Esophagus squamous epithelium (tissue), 5 donors: Measurements from ENCODE around the gene BMPR1B. TPM values are rescaled to one million over a fixed set of nuclear protein-coding genes. Genes with fewer than 3 reads are reported as not detected.

Experiments
- DNase-seq: peaks from one replicate; lab custom pipeline; 2025; lab: John Stamatoyannopoulos, UW
- H3K27ac ChIP-seq, 4 donors: fragments of 200-600 bp; sonication (generic); one replicate each; pipeline ENCODE4 v1.5.1; 2016 to 2019; ENCODE audit warnings: mild to moderate bottlenecking in 1 of 4
- H3K27me3 ChIP-seq, 4 donors: fragments of 200-600 bp; sonication (generic); 1 replicate in 3 of 4; 2 replicates in 1 of 4; pipeline versions ENCODE4 v1.5.1 to v1.6.0; 2017 to 2021; ENCODE audit warnings: antibody characterized with exemption in 1 of 4
- H3K36me3 ChIP-seq, 3 donors: fragments of 200-600 bp; sonication (generic); one replicate each; pipeline ENCODE4 v1.5.1; 2016 to 2019
- H3K4me1 ChIP-seq, 3 donors: fragments of 200-600 bp; sonication (generic); one replicate each; pipeline ENCODE4 v1.5.1; 2017 to 2019
- H3K4me3 ChIP-seq, 4 donors: fragments of 200-600 bp; sonication (generic); 1 replicate in 3 of 4; 2 replicates in 1 of 4; pipeline ENCODE4 v1.5.1; 2016 to 2019; ENCODE audit warnings: mild to moderate bottlenecking in 2 of 4, moderate library complexity in 1 of 4
- H3K9me3 ChIP-seq, 3 donors: fragments of 200-600 bp; sonication (generic); one replicate each; pipeline ENCODE4 v1.5.1; 2016 to 2019
- POLR2A ChIP-seq, 4 donors: fragments of 450-650 bp; IDR thresholded peaks; one replicate each; pipeline ENCODE4 v1.6.1; 2017; ENCODE audit warnings: antibody characterized with exemption in 4 of 4, mild to moderate bottlenecking in 4 of 4, moderate library complexity in 3 of 4
- WGBS, 2 donors: methylation state at CpG; one replicate each; pipeline ENCODE4 v1.1.5; 2018; 5-methylcytosine and 5-hydroxymethylcytosine counted together
- intact Hi-C: fragments of 100-400 bp; cut with DNase I; formaldehyde crosslinking; loops from one replicate; pipeline ENCODE4 v1.15.0; 2022
- total RNA-seq, 4 donors: library from RNA; depleted of rRNA; stranded (reverse); fragments of >200 nt; gene quantifications; one replicate each; pipeline ENCODE4 v1.1.0, GENCODE V29; 2016
- TF ChIP-seq, protein P1 (sequence below), 6 experiments: fragments of 450-650 bp in 4 of 6; fragments of 200-600 bp in 2 of 6; sonication (generic) in 2 of 6; IDR thresholded peaks; one replicate each; pipeline ENCODE4 v1.5.1; 2016 to 2019; ENCODE audit warnings: antibody characterized with exemption in 6 of 6, mild to moderate bottlenecking in 4 of 6, moderate library complexity in 4 of 6
- donor health status: DM: yes; HTN: yes; CAD: no.

Gene BMPR1B
- total RNA-seq, 4 donors from 2014 or later: 0.09 to 0.66 (median 0.38) TPM; not detected in 1

DNA sequence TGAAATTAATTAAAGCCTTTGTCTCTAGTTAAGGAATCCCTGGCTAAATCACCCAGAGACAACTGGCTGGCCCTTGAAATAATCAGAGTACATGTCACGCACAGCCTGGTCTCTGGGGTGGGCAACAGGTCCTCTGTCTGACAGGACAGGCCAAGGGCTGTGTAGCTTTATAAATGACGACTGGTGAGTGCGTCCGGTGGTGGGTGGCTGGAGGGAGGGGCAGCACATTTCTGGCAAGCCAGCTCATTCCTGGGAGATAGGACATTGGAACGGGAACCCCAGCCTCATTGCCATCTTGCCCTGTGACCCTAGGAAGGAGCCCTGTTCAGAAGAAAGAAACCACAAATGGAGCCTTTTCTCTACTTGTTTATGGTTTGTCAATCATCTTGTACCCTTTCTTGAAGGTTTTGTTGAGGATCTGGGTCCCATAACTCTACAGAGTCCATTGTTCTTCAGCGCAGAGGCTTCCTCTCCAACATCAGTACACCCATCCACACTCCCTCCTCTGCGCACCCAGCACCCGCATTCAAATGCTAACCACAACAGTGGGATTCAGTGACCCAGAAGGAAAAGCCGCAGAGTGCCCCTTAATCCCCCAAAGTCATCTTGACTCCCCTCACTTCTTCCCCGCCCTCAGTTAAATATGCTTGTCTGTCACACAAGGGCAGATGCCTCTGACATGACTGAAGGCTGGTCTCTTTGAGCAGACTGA lies 422.9 kb downstream of the BMPR1B start:
- H3K4me1 ChIP-seq: no peaks in the 10 kb centered on the region
- 75 to 78% methylated on average over 8 to 9 of the region's 10 CpGs for WGBS, 2 donors
- intact Hi-C loops: no loop called here
- no peaks in the 10 kb centered on the region for H3K9me3 ChIP-seq
- H3K27me3 ChIP-seq: peaks cover 0 to 10% (median 0%) of the 10 kb centered on the region in 4 donors
- DNase-seq: no peak
- no peak overlapping the region for H3K4me3 ChIP-seq
- H3K27ac ChIP-seq: no peak overlapping the region
- no peak for TF ChIP-seq POLR2A (IDR thresholded peaks at IDR 0.05)
- TF ChIP-seq, protein P1, sequence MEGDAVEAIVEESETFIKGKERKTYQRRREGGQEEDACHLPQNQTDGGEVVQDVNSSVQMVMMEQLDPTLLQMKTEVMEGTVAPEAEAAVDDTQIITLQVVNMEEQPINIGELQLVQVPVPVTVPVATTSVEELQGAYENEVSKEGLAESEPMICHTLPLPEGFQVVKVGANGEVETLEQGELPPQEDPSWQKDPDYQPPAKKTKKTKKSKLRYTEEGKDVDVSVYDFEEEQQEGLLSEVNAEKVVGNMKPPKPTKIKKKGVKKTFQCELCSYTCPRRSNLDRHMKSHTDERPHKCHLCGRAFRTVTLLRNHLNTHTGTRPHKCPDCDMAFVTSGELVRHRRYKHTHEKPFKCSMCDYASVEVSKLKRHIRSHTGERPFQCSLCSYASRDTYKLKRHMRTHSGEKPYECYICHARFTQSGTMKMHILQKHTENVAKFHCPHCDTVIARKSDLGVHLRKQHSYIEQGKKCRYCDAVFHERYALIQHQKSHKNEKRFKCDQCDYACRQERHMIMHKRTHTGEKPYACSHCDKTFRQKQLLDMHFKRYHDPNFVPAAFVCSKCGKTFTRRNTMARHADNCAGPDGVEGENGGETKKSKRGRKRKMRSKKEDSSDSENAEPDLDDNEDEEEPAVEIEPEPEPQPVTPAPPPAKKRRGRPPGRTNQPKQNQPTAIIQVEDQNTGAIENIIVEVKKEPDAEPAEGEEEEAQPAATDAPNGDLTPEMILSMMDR (IDR thresholded peaks at IDR 0.05): no peak
- no peaks in the 10 kb centered on the region for H3K36me3 ChIP-seq

DNA sequence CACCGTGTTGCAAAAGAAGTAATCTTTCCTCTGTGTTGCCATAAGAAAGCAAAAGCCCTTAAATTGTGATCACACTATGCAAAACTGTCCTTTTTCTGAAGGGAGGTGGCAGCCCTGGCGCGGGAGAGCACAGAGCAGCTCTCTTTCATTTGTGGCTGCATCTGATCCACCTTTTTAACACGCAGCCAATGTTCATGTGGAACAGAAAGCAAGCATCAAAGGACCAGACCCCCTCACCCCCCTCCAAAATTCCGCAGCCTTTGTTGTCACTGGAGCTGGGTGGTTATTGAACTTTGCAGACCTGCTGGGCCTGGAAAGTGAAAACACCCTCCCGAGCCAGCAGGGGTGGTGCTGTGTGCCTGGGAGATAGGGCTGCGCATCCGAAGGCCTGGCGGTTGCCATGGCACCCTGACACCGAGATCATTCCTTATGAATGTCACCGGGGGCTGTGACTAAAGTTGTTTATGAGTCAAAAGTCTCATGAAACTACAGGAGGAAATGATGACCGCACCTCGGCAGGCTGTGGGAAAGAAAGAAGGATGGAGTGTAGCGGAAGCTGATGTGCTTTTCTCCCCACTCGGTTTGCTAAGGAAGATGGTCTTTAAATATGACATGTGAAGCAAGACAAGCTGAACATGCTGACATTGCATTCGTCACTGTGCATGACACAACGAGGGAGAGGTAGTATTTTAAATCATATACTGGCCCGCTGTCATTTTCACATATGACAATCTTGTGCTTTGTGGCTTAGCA lies 423.7 kb downstream of the BMPR1B start:
- Histone ChIP-seq H3K36me3 (no peaks in the 10 kb centered on the region), H3K4me3 (no peak overlapping the region), H3K27me3 (peaks cover 0 to 10% (median 0%) of the 10 kb centered on the region in 4 donors), H3K9me3 (no peaks in the 10 kb centered on the region), H3K27ac (no peak overlapping the region), H3K4me1 (no peaks in the 10 kb centered on the region)
- TF ChIP-seq POLR2A (IDR thresholded peaks at IDR 0.05): no peak
- TF ChIP-seq, protein P1 (IDR thresholded peaks at IDR 0.05): no peak
- WGBS, 2 donors: 51 to 68% methylated on average over 10 to 14 of the region's 18 CpGs
- intact Hi-C loops: no loop called here
- no peak for DNase-seq

DNA sequence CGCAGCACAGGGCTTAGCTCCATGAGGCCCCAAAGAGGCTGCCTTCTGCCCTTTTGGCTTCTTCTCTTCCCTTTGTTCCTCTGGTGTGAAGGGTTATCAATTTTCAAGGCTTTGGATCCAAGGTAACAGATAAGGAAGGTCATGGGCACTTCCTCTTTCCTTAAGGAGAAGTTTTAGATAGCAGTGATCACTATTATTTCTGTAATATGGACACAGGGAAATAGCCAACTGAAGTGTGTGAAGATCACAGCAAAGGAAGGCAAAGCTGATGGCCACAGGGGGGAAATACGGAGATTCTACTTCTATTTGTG lies 424.2 kb downstream of the BMPR1B start:
- 41 to 50% methylated on average over 2 of the region's 2 CpGs for whole genome bisulfite sequencing, 2 donors
- Histone ChIP-seq H3K9me3 (no peaks in the 10 kb centered on the region), H3K27me3 (peaks cover 0 to 10% (median 0%) of the 10 kb centered on the region in 4 donors), H3K4me1 (no peaks in the 10 kb centered on the region), H3K36me3 (no peaks in the 10 kb centered on the region), H3K4me3 (no peak overlapping the region), H3K27ac (no peak overlapping the region)
- DNase-seq: no peak
- intact Hi-C loops: no loop called here
- TF ChIP-seq POLR2A (IDR thresholded peaks at IDR 0.05): no peak
- TF ChIP-seq, protein P1 (IDR thresholded peaks at IDR 0.05): no peak

DNA sequence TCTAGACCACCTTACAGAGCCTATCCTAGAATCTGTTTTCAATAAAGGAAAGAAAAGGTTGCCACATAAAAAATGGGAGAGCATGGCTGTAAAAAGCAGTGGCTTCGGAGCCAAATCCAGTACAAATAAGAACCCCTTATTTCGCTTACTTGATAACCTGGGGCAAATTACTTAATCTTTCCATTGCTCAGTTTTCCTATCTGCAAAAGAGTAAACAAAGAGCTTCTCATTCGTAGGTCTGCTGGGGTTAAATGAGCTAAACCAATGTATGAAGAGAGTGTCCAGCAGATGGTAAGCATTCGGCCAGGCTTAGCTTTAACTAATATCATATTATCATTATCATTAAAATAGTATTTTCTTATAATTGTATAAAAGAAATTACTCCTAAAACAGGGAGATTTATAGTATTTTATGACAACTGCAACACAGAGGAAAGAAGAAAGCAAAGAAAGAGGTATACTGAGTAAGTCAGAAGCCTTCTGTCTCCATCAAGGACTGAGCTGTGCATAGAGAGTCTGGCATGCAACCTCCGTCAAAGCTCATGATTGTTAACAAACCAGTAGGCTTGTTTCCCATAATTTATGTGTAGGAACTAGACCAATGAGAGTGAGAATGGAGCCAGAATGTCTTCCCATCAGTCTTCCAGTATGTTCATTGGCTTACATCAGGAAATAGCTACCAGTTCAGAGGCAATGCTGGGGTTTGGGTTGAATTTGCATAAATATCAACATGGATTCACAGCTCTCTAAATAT lies 426.1 kb downstream of the BMPR1B start:
- DNase-seq: no peak
- Histone ChIP-seq H3K4me3 (no peak overlapping the region), H3K27ac (no peak overlapping the region), H3K4me1 (no peaks in the 10 kb centered on the region), H3K27me3 (peaks cover 0 to 10% (median 0%) of the 10 kb centered on the region in 4 donors), H3K9me3 (no peaks in the 10 kb centered on the region), H3K36me3 (no peaks in the 10 kb centered on the region)
- TF ChIP-seq, protein P1 (IDR thresholded peaks at IDR 0.05): no peak
- TF ChIP-seq POLR2A (IDR thresholded peaks at IDR 0.05): no peak
- WGBS, 2 donors: 45 to 54% methylated on average over 5 of the region's 5 CpGs
- intact Hi-C loops: no loop called here
